HepG2 (cell line): ENCODE measurements around the gene TDRD10. TPM values are rescaled to one million over a fixed set of nuclear protein-coding genes. Genes with fewer than 3 reads are reported as not detected.

Experiments used
- ATAC-seq: fragments of 200-7000 bp; cut with Tn5 transposase; 3 replicates; pipeline ENCODE4 v1.9.1; 2020; ENCODE audit warnings: mild to moderate bottlenecking, moderate library complexity
- BruUV-seq: library from RNA; stranded (reverse); fragments of 400-500 nt; replicated peaks from 2 replicates; lab custom pipeline; 2021; lab: Mats Ljungman, UMichigan
- CTCF ChIA-PET: fragments of 300-600 bp; formaldehyde crosslinking; extraction: SDS; loops from one replicate; lab custom pipeline; 2021; ENCODE audit warnings: low total read pairs, inconsistent platforms, low intra/inter-chr PET ratio; lab: Yijun Ruan, JAX
- POLR2A ChIA-PET: fragments of 350-600 bp; sonication (Branson Sonifier 250); formaldehyde crosslinking; loops from one replicate; lab custom pipeline; 2020; ENCODE audit warnings: antibody characterized with exemption, inconsistent platforms; lab: Yijun Ruan, JAX
- DNase-seq: peaks from one replicate; pipeline ENCODE4 v3.0.0-alpha.2; 2015; ENCODE audit warnings: low spot score
- FAIRE-seq: peaks from 3 replicates; lab custom pipeline; 2011; peaks lifted over from hg19 to GRCh38; lab: Jason Lieb, UNC
- H2AFZ ChIP-seq: one replicate; pipeline ENCODE4 v1.6.1; 2011; ENCODE audit warnings: low read length, inconsistent platforms
- H3K27ac ChIP-seq: fragments of 300-600 bp; 3 replicates; pipeline ENCODE4 v1.8.0; 2011; ENCODE audit warnings: mixed run types, mild to moderate bottlenecking, mixed read lengths, low read length, inconsistent platforms; ENCODE audit not compliant: insufficient read depth; ENCODE audit errors: extremely low read length
- H3K27me3 ChIP-seq, 2 experiments: fragments of 200-600 bp in 1 of 2; 2 replicates in 1 of 2; 3 replicates in 1 of 2; pipeline versions ENCODE4 v1.6.0 to v1.8.0; 2011; ENCODE audit warnings: low read length in 2 of 2, mild to moderate bottlenecking in 2 of 2, moderate library complexity in 2 of 2, inconsistent platforms in 1 of 2; ENCODE audit not compliant: insufficient read depth in 2 of 2, control insufficient read depth in 1 of 2
- H3K36me3 ChIP-seq, 2 experiments: fragments of 200-600 bp in 1 of 2; replicated peaks in 1 of 2; 2 replicates in 1 of 2; 3 replicates in 1 of 2; pipeline versions ENCODE4 v1.5.1 to v1.8.0; 2011; ENCODE audit warnings: low read length in 2 of 2, inconsistent platforms in 1 of 2; ENCODE audit not compliant: insufficient read depth in 2 of 2, control insufficient read depth in 1 of 2
- H3K4me1 ChIP-seq: 2 replicates; pipeline ENCODE4 v1.5.1; 2012; ENCODE audit warnings: low read length, inconsistent platforms; ENCODE audit not compliant: insufficient read depth
- H3K4me2 ChIP-seq: 2 replicates; pipeline ENCODE4 v1.6.0; 2011; ENCODE audit warnings: low read depth, low read length, inconsistent platforms
- H3K4me3 ChIP-seq, 3 experiments: fragments of 200-600 bp in 1 of 3; sonication (generic), shearing (Covaris generic) in 1 of 3; replicated peaks in 1 of 3; 2 replicates each; pipeline ENCODE4 v1.5.1; 2011 to 2016; ENCODE audit warnings: low read length in 3 of 3, inconsistent platforms in 2 of 3, low read depth in 2 of 3, mild to moderate bottlenecking in 2 of 3, control low read depth in 1 of 3, mixed read lengths in 1 of 3; ENCODE audit not compliant: insufficient read depth in 1 of 3
- H3K79me2 ChIP-seq: one replicate; pipeline ENCODE4 v1.6.1; 2011; ENCODE audit warnings: low read length, inconsistent platforms; ENCODE audit not compliant: insufficient read depth
- H3K9ac ChIP-seq: 2 replicates; pipeline ENCODE4 v1.6.0; 2011; ENCODE audit warnings: mild to moderate bottlenecking, low read depth, low read length, inconsistent platforms; ENCODE audit not compliant: insufficient read depth
- H3K9me3 ChIP-seq: 2 replicates; pipeline ENCODE4 v1.5.1; 2012; ENCODE audit warnings: mild to moderate bottlenecking, low read length
- H4K20me1 ChIP-seq: 2 replicates; pipeline ENCODE4 v1.6.0; 2011; ENCODE audit warnings: inconsistent platforms, mild to moderate bottlenecking, low read length, moderate library complexity; ENCODE audit not compliant: insufficient read depth
- ARNT ChIP-seq: fragments of 450-650 bp; IDR thresholded peaks from 2 replicates; pipeline ENCODE4 v1.6.1; 2017
- GFI1 ChIP-seq: sonication (generic); formaldehyde crosslinking; IDR thresholded peaks from 2 replicates; pipeline ENCODE4 v1.5.0; 2020; ENCODE audit warnings: missing genetic modification reagents, mild to moderate bottlenecking, borderline replicate concordance
- MEIS2 ChIP-seq: sonication (generic); formaldehyde crosslinking; IDR thresholded peaks from 2 replicates; pipeline ENCODE4 v1.9.0; 2021; ENCODE audit warnings: mild to moderate bottlenecking, missing genetic modification reagents
- MIXL1 ChIP-seq: IDR thresholded peaks from 2 replicates; pipeline ENCODE4 v1.6.1; 2016
- NCOR1 ChIP-seq: fragments of 200-600 bp; sonication (generic); IDR thresholded peaks from 2 replicates; pipeline ENCODE4 v1.7.0; 2017; ENCODE audit warnings: antibody characterized with exemption, low read length, borderline replicate concordance
- NR2F2 ChIP-seq: IDR thresholded peaks from 2 replicates; pipeline ENCODE4 v1.6.1; 2012; ENCODE audit warnings: low read depth, inconsistent platforms, borderline replicate concordance
- RARA ChIP-seq: IDR thresholded peaks from 2 replicates; pipeline ENCODE4 v1.6.1; 2016; ENCODE audit warnings: missing genetic modification reagents, missing compliant biosample characterization
- ZC3H4 ChIP-seq: sonication (generic); formaldehyde crosslinking; IDR thresholded peaks from 2 replicates; pipeline ENCODE4 v1.4.0; 2020; ENCODE audit warnings: missing genetic modification reagents, borderline replicate concordance
- ZNF143 ChIP-seq: sonication (generic); formaldehyde crosslinking; IDR thresholded peaks from 2 replicates; pipeline ENCODE4 v1.4.0; 2020; ENCODE audit warnings: missing genetic modification reagents
- ZNF160 ChIP-seq: sonication (generic); formaldehyde crosslinking; IDR thresholded peaks from 2 replicates; pipeline ENCODE4 v1.8.0; 2022; ENCODE audit warnings: mild to moderate bottlenecking, inconsistent platforms, missing genetic modification reagents
- ZNF510 ChIP-seq: sonication (generic); formaldehyde crosslinking; IDR thresholded peaks from 2 replicates; pipeline ENCODE4 v1.4.0; 2020; ENCODE audit warnings: low read depth, mild to moderate bottlenecking, missing genetic modification reagents
- ZNF713 ChIP-seq: sonication (generic); formaldehyde crosslinking; IDR thresholded peaks from 2 replicates; pipeline ENCODE4 v1.4.0; 2020; ENCODE audit warnings: mild to moderate bottlenecking, missing genetic modification reagents
- ZNF879 ChIP-seq: sonication (generic); formaldehyde crosslinking; IDR thresholded peaks from 2 replicates; pipeline ENCODE4 v1.8.1; 2023; ENCODE audit warnings: missing genetic modification reagents
- WGBS: methylation state at CpG from one replicate; pipeline ENCODE4 v1.1.6; 2017; ENCODE audit warnings: low lambda C conversion rate; 5-methylcytosine and 5-hydroxymethylcytosine counted together
- in situ Hi-C: cut with HindIII; loops from 2 replicates; pipeline ENCODE4 v1.10.0; 2017; ENCODE audit warnings: low pct_unique_long_range_greater_than_20kb; ENCODE audit not compliant: extremely low pct_ligation_motif_present
- intact Hi-C: fragments of 100-400 bp; cut with micrococcal nuclease; formaldehyde crosslinking; loops from one replicate; pipeline ENCODE4 v1.10.0; 2022; ENCODE audit not compliant: unreplicated experiment
- polyA plus RNA-seq, 8 experiments: library from polyadenylated mRNA; depleted of rRNA in 3 of 8; stranded (reverse) in 7 of 8; unstranded in 1 of 8; fragments of >200 nt; fragmentation: Illumina TruSeq in 4 of 8; extraction: Trizol in 4 of 8; gene quantifications; 2 replicates each; pipeline versions ENCODE4 v1.2.1 to v1.2.3, GENCODE V29; 2011 to 2016; ENCODE audit warnings: low read depth in 4 of 8, missing spikeins in 1 of 8, mixed read lengths in 1 of 8; ENCODE audit not compliant: insufficient read depth in 1 of 8
- total RNA-seq, 5 experiments: library from RNA; depleted of rRNA; stranded (reverse); fragments of >200 nt; fragmentation: Illumina TruSeq; extraction: Trizol; gene quantifications; 2 replicates each; pipeline ENCODE4 v1.2.3, GENCODE V29; 2016; ENCODE audit warnings: low read depth in 1 of 5
- TF ChIP-seq, protein P1 (sequence below): IDR thresholded peaks from 2 replicates; pipeline ENCODE4 v1.6.1; 2016; ENCODE audit warnings: missing compliant biosample characterization, missing genetic modification reagents, borderline replicate concordance
- TF ChIP-seq, protein P2 (sequence below): sonication (generic); formaldehyde crosslinking; IDR thresholded peaks from 2 replicates; pipeline ENCODE4 v1.9.0; 2021; ENCODE audit warnings: missing genetic modification reagents, borderline replicate concordance
- TF ChIP-seq, protein P3 (sequence below): sonication (generic); formaldehyde crosslinking; IDR thresholded peaks from 2 replicates; pipeline ENCODE4 v1.5.1; 2020; ENCODE audit warnings: missing genetic modification reagents, mild to moderate bottlenecking, borderline replicate concordance
- TF ChIP-seq, protein P4 (sequence below): sonication (generic); formaldehyde crosslinking; conservative IDR thresholded peaks from 2 replicates; pipeline ENCODE4 v1.5.0; 2020; ENCODE audit warnings: missing genetic modification reagents

Gene TDRD10
- total and polyA plus RNA-seq, 2 of the 13 experiments (the other 11 are each of a cell fraction or from before 2014, with no cell fraction given), result not detected

DNA sequence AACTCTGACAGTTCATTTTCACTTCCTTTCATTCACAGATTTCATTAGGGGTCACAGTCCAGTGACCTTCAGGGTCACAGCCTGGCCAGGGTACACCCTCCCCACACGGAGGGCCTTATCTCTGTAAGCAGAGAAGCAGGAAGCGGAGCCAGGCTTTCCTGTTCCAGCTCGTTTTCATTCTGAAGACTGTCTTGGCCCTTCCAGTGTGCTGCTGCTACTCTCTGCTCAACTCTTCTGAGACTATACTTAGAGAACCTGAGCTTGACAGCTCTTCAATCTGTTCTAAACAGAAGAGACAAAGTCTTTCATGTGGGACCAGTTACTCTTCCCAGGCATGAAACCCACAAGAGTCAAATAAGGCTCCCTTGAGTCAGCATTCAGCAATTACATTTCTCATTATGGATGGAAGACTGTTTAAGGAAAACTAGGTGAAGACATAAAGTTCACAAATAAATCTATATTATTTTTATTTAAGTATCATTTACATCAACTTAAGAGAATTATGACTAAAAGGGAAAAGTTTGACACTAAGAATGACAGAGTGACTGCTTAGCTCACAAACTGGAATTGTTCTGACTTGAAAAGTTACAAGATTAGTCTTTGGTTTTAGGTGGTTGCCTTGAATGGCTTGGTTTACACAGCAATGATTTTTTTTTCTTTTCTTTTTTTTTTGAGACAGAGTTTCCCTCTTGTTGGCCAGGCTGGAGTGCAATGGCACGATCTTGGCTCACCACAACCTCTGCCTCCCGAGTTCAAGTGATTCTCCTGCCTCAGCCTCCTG is 4.8 kb upstream of the TDRD10 start (continued):
- TF ChIP-seq RARA (CRISPR knock-in tag), result peak; percentile 67
- peak; percentile 76 for TF ChIP-seq NR2F2
- TF ChIP-seq MEIS2 (CRISPR knock-in tag), result no peak
- TF ChIP-seq MIXL1, result 0 out of 2 replicates have a peak, but pooled peaks have one; percentile 47
- peak; percentile 60; the same call in 1 of the 2 replicates for TF ChIP-seq GFI1 (CRISPR knock-in tag)
- TF ChIP-seq ARNT, result no peak
- no peak for TF ChIP-seq ZNF160

DNA sequence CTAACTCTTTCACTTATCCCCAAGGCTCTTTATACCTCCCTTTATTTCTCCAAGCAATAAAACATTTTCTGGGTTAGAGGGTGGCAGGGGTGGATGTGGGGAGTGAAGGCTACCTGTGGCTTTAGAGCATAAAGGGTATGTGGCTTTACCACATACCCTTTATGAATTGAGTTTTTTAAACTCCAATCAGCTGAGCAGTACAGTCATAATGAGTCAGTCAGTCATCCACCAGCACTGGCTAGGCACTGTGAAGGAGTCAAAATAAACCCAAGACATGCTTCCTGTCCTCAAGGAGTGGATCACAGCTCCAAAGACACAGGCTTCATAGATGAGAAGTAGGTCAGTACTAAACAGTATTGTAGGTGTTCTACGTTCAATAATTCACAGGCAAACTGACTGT is 2.6 kb upstream of the TDRD10 start:
- FAIRE-seq (no peak), DNase-seq (no peak), ATAC-seq (no peak)
- H4K20me1 ChIP-seq, result no peaks in the 10 kb centered on the region
- WGBS, result 0% methylated on average over 1 of the region's 1 CpG
- no peak overlapping the region for H3K9ac ChIP-seq
- intact Hi-C loops (no loop called here), in situ Hi-C loops (no loop called here)
- POLR2A ChIA-PET, result no interaction called here
- H3K4me3 ChIP-seq, result no peak overlapping the region
- H3K27ac ChIP-seq, result no peak overlapping the region
- peaks cover 12% of the 10 kb centered on the region for H3K4me1 ChIP-seq
- H3K79me2 ChIP-seq, result no peaks in the 10 kb centered on the region
- H3K36me3 ChIP-seq, result no peaks in the 10 kb centered on the region
- CTCF ChIA-PET, result no interaction called here
- no peak overlapping the region for H3K4me2 ChIP-seq
- no peaks in the 10 kb centered on the region for H3K9me3 ChIP-seq
- BruUV-seq, result no TSS peak
- H2AFZ ChIP-seq, result no peak overlapping the region
- H3K27me3 ChIP-seq, result peaks cover 2 to 32% of the 10 kb centered on the region in 2 experiments; a peak in 4 of 5 replicates
- TF ChIP-seq, protein P1, sequence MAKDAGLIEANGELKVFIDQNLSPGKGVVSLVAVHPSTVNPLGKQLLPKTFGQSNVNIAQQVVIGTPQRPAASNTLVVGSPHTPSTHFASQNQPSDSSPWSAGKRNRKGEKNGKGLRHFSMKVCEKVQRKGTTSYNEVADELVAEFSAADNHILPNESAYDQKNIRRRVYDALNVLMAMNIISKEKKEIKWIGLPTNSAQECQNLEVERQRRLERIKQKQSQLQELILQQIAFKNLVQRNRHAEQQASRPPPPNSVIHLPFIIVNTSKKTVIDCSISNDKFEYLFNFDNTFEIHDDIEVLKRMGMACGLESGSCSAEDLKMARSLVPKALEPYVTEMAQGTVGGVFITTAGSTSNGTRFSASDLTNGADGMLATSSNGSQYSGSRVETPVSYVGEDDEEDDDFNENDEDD (CRISPR knock-in tag), result no peak
- no peak for TF ChIP-seq NCOR1
- TF ChIP-seq, protein P2, sequence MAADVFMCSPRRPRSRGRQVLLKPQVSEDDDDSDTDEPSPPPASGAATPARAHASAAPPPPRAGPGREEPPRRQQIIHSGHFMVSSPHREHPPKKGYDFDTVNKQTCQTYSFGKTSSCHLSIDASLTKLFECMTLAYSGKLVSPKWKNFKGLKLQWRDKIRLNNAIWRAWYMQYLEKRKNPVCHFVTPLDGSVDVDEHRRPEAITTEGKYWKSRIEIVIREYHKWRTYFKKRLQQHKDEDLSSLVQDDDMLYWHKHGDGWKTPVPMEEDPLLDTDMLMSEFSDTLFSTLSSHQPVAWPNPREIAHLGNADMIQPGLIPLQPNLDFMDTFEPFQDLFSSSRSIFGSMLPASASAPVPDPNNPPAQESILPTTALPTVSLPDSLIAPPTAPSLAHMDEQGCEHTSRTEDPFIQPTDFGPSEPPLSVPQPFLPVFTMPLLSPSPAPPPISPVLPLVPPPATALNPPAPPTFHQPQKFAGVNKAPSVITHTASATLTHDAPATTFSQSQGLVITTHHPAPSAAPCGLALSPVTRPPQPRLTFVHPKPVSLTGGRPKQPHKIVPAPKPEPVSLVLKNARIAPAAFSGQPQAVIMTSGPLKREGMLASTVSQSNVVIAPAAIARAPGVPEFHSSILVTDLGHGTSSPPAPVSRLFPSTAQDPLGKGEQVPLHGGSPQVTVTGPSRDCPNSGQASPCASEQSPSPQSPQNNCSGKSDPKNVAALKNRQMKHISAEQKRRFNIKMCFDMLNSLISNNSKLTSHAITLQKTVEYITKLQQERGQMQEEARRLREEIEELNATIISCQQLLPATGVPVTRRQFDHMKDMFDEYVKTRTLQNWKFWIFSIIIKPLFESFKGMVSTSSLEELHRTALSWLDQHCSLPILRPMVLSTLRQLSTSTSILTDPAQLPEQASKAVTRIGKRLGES, result no peak
- no peak for TF ChIP-seq ZNF713 (CRISPR knock-in tag)
- TF ChIP-seq ZNF879 (CRISPR knock-in tag), result no peak
- TF ChIP-seq ZNF510 (CRISPR knock-in tag), result no peak
- TF ChIP-seq, protein P3, sequence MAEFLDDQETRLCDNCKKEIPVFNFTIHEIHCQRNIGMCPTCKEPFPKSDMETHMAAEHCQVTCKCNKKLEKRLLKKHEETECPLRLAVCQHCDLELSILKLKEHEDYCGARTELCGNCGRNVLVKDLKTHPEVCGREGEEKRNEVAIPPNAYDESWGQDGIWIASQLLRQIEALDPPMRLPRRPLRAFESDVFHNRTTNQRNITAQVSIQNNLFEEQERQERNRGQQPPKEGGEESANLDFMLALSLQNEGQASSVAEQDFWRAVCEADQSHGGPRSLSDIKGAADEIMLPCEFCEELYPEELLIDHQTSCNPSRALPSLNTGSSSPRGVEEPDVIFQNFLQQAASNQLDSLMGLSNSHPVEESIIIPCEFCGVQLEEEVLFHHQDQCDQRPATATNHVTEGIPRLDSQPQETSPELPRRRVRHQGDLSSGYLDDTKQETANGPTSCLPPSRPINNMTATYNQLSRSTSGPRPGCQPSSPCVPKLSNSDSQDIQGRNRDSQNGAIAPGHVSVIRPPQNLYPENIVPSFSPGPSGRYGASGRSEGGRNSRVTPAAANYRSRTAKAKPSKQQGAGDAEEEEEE (CRISPR knock-in tag), result no peak
- no peak for TF ChIP-seq ZNF143 (CRISPR knock-in tag)
- TF ChIP-seq ZC3H4 (CRISPR knock-in tag), result no peak
- TF ChIP-seq, protein P4, sequence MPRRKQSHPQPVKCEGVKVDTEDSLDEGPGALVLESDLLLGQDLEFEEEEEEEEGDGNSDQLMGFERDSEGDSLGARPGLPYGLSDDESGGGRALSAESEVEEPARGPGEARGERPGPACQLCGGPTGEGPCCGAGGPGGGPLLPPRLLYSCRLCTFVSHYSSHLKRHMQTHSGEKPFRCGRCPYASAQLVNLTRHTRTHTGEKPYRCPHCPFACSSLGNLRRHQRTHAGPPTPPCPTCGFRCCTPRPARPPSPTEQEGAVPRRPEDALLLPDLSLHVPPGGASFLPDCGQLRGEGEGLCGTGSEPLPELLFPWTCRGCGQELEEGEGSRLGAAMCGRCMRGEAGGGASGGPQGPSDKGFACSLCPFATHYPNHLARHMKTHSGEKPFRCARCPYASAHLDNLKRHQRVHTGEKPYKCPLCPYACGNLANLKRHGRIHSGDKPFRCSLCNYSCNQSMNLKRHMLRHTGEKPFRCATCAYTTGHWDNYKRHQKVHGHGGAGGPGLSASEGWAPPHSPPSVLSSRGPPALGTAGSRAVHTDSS (CRISPR knock-in tag), result no peak
